Kidney capillary endothelial cell (primary cell): Measurements from ENCODE around the gene ARSH.
"Not testable (repeated sequence)": the region's sequence is repeated elsewhere in the genome, so short reads cannot be mapped to it uniquely, and the experiment has no call there.

Source experiments
- DNase-seq: peaks from one replicate; pipeline ENCODE4 v3.0.0-alpha.2; 2018; ENCODE audit warnings: low spot score

Gene ARSH

GRCh38 chrX:3006495-3006894, at the start of gene ARSH:
Gene ARSH, plus strand, starts transcription at chrX:3006546. Its CDS starts 67 bp downstream, at chrX:3006613.
- DNase-seq, result no peak

GRCh38 chrX:2958199-2958598, 48.1 kb upstream of the ARSH start:
- DNase-seq, result no peak

- no peak for DNase-seq
These were observed 45.4 kb upstream of the ARSH start for GRCh38 chrX:2960861-2961515.

- no peak for DNase-seq
These were observed 44.0 kb upstream of the ARSH start for GRCh38 chrX:2962381-2962780.

- DNase-seq, result not testable (repeated sequence)
These were observed 42.9 kb upstream of the ARSH start for GRCh38 chrX:2963449-2963848.

- DNase-seq, result not testable (repeated sequence)
These were observed 42.2 kb upstream of the ARSH start for GRCh38 chrX:2963992-2964794.

GRCh38 chrX:2965965-2966364, 40.4 kb upstream of the ARSH start:
- no peak for DNase-seq

GRCh38 chrX:2967012-2967411, 39.3 kb upstream of the ARSH start:
- DNase-seq, result no peak

- DNase-seq, result no peak
These were observed 38.8 kb upstream of the ARSH start for GRCh38 chrX:2967584-2967983.

- DNase-seq, result peak; percentile 44
These were observed 38.1 kb upstream of the ARSH start for GRCh38 chrX:2967998-2968909.

- no peak for DNase-seq
These were observed 37.3 kb upstream of the ARSH start for GRCh38 chrX:2969021-2969420.

GRCh38 chrX:2972391-2972790, 34.0 kb upstream of the ARSH start:
- DNase-seq, result no peak

- no peak for DNase-seq
These were observed 31.4 kb upstream of the ARSH start for GRCh38 chrX:2974961-2975360.

- DNase-seq, result not testable (repeated sequence)
These were observed 27.7 kb upstream of the ARSH start for GRCh38 chrX:2978639-2979038.

GRCh38 chrX:2984342-2984741, 22.0 kb upstream of the ARSH start:
- DNase-seq, result no peak

GRCh38 chrX:2989565-2989964, 16.8 kb upstream of the ARSH start:
- DNase-seq, result no peak

GRCh38 chrX:3010532-3010931, 4.2 kb downstream of the ARSH start:
- DNase-seq, result no peak

- no peak for DNase-seq
These were observed 11.1 kb downstream of the ARSH start for GRCh38 chrX:3017492-3017891.

- DNase-seq, result no peak
These were observed 17.8 kb downstream of the ARSH start for GRCh38 chrX:3024176-3024575.

GRCh38 chrX:3026074-3026815, 19.9 kb downstream of the ARSH start:
- DNase-seq, result no peak

- no peak for DNase-seq
These were observed 22.8 kb downstream of the ARSH start for GRCh38 chrX:3029129-3029528.

GRCh38 chrX:3037218-3037617, 30.9 kb downstream of the ARSH start:
- no peak for DNase-seq
